GM19395 (cell line): ENCODE measurements around the gene HSD17B12.
"Not testable (repeated sequence)": the region's sequence is repeated elsewhere in the genome, so short reads cannot be mapped to it uniquely, and the experiment has no call there.

ENCODE experiments used
- ATAC-seq: cut with Tn5 transposase; IDR thresholded peaks from one replicate; pipeline ENCODE4 v1.9.1; 2021; ENCODE audit warnings: mild to moderate bottlenecking, moderate library complexity; ENCODE audit not compliant: unreplicated experiment

HSD17B12 gene

DNA sequence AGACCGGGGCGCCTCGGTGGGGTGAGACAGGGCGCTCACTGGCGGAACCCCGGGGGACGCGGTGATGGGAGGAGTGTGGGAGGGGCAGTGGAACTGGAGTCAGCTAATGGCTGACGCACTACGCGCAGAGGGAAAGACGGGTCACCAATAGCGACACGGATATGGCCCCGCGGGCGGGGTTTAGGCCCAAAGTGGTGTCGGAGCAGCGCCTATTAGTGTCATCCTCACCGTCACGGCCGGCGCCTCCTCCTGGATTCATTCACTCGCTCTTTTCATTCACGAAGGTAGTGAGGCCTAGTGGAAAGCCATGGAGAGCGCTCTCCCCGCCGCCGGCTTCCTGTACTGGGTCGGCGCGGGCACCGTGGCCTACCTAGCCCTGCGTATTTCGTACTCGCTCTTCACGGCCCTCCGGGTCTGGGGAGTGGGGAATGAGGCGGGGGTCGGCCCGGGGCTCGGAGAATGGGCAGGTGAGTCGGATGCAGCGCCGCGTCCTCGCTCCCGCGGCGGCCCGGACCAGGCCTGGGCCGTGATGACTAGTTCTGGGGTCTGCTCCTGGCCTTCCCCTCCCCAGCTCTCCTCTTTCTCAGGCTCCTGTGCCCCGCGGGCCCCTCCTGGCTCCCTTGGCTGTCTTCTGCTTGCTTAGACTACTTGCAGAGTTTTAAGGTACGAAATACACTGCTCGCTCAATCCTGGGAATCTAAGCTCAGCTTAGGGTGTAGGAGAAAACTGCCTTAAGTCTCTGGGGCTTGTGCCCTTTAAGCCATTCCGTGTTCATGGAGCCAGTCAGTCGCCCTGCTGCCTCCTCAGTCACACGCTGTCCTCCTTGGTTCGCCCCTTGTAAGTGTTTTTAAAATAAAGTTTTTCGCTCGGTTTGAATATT, at the start of gene HSD17B12:
Gene HSD17B12, plus strand, starts transcription at position 218 of the 880 bp plus-strand sequence. Its CDS starts 90 bp downstream, at position 308.
- peak; percentile 95 for ATAC-seq

DNA sequence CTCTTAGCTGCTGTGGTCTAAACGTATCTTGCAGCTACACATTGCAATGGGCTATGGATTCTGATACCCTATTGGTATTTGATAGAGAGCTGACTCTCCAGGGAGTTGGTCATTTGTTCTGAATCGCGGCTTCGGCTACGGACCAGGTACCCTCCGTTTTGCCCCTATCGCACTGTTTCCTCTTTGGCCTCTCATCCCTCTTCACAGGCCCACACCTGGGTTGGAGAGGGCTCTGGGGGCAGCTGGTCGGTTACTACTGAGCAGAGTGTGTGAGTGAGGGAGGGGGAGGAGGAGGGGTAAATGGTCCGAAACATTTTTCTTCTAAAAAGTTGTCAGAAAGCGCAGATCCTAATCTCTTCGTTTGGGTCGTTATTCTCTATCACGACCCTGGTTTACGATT, 48.8 kb upstream of the HSD17B12 start:
- no peak for ATAC-seq

DNA sequence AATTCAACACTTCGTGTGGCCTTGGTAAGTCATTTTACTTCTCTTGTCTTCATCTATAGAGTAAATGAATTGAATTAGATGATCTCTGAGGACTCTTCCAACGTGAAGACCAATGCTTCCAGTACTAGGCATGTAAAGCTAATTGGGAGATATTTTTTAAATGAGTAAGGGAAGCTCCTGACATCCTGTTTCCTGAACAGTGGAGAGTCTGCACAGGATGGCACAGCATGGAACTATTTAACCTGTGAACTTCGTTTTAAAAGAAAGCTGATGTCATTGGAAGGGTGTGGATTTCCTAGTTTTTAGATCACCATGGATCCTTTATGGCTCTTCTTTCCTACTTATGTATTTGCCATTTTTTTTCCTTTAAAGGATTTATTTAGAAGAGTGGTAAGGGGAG, 48.4 kb upstream of the HSD17B12 start:
- ATAC-seq: no peak

DNA sequence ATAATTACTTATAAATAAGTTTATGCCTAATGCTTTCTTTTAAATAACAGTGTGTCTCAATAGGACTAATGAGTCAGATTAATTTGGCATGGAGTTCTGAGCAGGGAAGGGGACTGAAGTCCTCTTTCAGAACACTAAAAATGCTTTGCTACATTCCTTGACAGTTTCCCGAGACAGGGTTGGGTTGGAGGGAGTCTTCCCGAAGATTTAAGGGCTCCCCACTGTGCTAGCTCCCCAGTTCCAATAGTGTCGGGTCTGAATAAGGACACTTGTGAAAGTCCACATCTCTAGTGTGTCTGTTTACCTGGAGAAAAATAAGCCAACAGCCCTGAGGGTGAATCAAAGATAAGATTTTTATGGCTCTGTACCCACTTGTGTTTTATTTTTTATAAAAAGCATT, 41.8 kb upstream of the HSD17B12 start:
- no peak for ATAC-seq

DNA sequence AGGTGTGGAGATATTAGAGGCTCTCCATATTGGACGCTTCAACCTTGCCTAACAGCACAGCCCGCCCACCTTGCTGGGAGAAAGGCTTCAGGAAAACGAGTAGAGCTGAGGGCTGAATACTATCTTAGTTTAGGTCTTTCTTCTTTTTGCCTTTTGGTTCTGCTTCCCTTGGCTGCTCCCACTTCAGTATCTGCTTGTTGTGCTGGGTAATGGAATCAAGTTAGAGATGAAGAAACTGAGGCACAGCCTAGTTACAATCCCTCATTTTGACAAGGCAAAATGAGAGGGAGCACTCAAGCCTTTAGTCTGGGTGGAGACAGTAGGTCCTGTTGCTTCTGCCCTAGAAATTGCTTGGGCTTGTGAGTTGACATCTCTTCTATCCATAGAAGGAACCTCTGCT, 41.3 kb upstream of the HSD17B12 start:
- ATAC-seq: no peak

DNA sequence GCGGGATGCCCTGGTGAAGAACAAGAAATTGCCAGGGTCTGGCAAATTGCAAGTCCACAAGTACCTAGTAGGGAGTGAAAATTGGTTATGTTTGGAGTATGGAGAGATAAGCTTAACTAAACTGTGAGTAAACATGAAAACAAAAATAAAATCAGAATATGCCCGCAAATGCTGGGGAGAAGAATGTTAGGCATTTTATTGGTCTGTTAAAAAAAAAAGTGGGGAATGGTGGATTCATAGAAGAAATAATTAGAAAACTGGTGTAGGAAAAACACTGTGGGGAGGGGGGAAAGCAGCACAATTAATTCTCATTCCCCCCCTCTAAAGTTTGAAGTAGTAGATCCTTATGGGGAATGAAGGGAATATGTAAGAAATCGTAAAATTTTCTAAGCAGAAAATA, 40.6 kb upstream of the HSD17B12 start:
- ATAC-seq: no peak

DNA sequence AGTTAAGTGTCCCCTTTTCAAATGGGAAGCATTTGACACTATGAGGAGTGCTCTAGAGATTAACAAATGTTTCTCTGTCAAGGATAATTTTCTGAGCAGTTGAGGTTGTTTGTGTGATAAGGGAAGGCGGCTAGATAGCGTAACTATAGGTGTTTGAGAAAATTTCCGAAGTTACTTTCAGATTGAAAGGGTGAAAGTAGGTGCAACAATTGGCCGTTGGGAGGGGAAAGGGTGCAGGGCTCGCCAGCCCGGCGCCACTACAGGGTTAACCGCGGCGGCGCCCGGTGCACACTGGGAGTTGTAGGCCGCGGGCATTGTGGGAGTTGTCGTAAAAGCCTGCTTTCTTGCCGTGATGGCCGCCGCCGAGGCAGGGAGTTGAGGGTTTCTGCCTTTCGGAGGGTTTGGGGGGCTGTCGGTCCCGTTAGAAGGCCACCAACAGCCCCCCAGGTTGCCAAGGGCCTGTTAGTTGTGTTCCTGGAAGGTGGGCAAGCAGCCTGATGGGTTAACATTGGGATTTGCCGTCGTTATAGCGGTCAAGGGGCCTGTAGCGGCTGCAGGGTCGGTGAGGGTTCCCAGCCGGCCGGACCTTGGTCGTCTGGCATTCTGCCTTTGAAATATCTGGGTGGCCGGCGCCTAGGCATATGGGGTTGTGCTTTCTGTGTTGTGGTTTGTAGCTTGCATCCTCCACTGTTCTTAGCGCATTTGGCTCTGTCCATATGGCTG, 36.5 kb upstream of the HSD17B12 start:
- ATAC-seq: peak; percentile 99

DNA sequence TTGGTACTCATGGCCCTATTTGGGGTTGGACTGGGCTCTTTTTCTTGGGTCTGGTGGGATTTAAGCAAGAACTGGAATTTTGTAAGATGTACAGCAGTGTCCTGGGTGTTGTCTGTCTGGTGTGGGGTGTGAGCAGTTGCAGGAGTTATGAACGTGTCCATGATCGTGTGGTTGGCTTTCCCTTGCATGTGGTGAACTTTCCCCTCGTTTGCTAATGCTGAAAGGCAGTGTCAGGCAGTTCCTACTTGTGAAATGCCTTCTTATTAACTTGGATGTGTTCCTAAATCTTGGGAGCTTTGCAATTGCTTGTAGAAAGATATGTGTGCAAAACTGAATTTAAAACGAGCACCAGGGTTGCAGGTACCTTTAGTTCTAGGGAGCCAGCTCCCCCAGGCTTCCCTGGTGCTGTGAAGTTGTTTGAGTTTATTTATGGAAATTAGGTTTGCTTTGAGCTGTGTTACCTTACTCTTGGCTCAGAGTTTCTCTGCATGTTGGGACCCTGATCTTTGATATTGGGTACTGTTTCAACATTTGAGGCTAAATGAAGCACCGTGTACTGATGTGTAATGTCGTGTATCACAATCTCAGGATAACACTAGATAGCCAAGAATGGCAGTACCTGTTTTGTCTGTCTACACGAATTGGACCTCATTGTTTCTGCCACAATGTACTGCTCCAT, 35.8 kb upstream of the HSD17B12 start:
- ATAC-seq: no peak

DNA sequence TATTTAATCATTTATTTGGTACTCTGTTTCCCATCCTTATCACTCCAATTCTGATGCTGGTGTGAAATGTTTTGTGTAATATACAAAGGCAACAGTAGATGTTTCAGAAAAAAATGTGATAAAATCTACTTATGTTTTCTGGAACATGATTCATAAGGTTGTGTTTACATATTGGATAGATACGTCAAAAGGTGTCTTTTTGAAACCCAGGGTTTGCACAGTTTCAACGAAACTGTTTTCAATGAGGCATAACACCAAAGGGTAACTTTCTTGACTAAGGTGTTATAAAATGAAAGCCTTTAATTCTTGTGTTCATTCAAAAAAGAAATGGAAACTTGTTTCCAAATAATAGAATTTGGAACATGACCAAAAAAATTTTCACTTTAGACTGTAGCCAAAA, 33.8 kb upstream of the HSD17B12 start:
- no peak for ATAC-seq

DNA sequence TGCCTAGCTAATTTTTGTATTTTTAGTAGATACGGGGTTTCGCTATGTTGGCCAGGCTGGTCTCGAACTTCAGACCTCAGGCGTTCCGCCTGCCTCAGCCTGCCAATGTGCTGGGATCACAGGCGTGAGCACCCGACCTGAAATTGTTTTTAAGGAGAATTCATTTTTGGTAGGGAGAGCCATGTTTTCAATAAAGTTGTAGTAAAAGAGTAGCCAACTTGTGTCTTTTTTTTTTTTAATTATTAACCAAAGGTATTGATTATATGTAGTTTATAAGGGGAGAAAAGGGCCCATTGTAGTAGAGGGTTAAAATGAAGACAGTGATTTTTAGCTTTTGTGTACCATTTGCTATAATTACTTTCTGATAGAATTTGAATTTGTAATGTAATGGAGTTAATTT, 31.6 kb upstream of the HSD17B12 start:
- no peak for ATAC-seq

DNA sequence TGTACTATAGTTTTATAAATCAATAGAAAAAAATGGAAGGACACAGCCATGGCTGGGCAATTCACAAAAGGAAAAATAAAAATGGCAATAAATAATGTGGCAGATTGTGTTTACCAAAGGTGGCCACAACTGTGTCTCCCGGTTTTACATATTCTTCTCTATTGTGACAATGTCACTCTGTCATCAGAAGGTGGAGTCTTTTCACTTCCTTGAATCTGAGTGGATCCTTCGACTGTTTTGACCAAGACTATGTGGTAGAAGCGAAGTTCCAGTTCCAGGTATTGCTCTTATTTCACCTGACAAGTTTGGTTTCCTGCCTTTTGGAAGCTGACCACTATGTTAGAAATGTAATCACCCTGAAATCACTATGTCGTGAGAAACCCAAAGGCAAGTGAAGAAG, 31.0 kb upstream of the HSD17B12 start:
- ATAC-seq: no peak

DNA sequence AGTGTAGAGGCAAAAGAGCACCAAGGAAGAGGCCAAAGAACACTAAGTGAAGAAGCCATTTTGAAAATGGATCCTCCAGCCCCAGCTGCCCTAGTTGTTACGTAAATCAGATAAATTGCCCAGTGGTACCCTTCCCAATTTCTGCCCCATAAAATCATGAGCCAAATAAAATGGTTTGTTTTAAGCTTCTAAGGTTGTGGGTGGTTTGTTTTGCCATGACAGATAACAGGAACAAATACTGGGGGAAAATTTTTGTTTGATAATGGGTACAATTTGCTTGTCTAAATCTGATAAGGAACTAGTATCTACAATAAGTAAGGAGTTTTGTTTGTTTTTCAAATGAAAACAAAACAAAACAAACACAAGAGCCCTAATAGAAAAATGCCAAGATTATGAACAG, 30.6 kb upstream of the HSD17B12 start:
- ATAC-seq: no peak

DNA sequence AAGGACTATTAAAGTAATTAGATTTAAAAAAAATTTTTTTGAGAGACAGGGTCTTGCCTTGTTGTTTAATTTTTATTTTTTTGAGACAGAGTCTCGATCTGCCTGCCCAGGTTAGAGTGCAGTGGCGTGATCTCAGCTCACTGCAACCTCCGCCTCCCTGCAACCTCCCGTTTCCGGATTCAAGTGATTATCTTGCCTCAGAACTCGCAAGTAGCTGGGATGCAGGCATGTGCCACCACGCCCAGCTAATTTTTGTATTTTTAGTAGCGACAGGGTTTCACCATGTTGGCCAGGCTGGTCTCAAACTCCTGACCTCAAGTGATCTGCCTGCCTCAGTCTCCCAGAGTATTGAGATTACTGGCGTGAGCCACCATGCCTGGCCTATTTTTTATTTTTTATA, 17.5 kb upstream of the HSD17B12 start:
- ATAC-seq: not testable (repeated sequence)

DNA sequence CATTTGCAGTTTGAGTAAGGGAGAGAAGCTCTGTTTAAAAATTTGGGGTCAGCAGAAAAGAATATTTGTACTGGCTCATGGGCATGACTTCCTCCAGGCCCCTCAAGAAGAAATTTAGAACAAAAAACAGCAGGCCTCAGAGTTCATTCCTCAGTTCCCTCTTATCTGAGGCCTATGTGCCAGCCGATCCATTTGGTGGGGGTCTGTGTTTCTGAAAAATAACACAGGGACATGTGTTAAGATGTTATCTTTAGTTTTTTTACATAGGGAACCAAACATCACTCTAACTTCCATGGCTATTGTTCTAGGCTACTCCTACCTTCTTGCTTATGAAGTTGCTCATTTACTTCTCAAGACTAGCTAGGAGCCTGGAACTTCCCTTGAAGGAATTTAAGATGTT, 16.2 kb upstream of the HSD17B12 start:
- ATAC-seq: no peak

DNA sequence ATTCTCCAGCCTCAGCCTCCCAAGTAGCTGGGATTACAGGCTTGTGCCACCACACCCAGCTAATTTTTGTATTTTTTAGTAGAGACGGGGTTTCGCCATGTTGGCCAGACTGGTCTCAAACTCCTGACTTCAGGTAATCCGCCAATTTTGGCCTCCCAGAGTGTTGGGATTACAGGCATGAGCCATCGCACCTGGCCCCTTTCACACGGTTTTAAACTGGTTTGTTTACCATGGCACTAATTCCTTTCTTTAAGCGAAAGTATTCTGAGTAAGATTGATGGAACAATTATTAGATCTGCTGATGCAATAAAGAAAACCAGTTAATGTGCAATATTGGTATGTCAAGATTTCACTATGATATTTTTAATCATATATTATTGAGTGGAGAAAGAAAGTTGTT, 9.3 kb upstream of the HSD17B12 start:
- ATAC-seq: not testable (repeated sequence)

DNA sequence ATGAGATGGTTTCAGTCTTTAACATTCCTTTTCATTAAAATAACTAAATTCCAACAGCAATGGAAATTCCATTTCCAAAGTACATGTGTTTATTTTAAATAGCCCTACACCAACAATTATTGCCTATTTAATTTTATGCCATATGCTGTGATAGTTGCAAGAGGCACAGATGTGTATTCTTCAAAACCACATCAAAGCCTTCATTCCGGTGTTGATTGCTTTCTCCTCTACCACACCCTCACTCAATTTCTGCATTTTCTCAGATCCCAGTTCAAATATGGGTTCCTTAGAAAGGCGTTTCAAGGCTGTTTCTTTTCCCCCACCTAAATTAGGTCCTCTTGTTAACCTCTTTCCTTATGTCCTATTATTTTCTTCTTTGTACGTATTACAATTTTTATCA, 6.0 kb upstream of the HSD17B12 start:
- no peak for ATAC-seq

DNA sequence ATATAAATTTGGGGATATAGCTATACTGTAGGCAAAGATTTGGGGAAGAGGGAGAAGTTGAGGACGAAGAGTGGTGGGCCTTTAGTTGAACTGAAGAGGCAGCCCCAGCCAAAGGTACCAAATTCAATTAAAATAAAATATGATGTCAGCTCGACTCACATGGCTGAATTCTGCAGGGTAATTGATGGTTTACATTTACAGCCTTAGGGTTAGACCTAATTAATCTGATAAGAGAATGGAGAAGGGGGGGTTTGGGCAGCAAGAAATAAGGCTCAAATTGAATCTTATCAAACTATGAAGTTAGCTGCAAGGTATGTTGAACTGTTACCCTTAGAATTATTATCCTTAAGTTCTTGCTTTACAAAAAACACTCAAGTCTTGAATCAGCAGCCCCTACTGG, 3.6 kb upstream of the HSD17B12 start:
- no peak for ATAC-seq

DNA sequence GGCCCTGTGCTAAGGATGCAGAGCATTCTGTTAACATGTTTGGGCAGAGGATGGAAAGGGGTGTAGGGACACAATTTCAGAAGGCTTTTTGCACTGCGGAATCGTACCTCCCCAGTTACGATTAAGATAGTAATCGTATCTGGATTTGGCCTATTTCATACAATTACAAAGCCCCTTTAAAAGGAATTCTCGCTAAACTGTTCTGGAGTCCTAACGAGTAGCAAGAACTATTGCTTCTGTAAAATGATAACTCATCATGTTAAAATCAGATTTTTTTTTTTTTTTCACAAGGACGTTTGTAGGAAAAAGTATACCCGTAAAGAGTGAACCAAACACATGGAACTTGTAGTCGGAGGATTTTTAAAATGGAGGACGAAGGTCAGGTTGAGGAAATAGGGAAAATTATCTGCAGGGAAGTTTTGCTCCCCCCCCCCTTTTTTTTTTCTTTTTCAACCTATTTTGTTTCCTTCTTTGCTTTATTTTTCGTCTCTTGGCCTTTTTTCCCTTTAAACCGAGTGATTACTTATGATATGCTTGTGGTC, 934 bp downstream of the HSD17B12 start:
- ATAC-seq: no peak

DNA sequence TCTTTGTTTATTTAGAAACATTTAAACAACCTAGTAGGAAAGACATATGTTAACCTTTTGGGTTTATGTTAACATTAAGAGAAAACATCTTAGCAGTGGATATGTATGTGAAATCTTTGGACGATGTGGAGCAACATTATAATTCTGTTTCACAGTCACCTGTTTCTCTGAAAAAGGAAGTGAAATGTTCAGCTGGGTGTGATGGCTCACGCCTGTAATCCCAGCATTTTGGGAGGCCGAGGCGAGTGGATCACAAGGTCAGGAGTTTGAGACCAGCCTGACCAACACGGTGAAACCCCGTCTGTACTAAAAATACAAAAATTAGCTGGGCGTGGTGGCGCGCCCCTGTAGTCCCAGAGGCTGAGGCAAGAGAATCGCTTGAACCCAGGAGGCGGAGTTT, 1.5 kb downstream of the HSD17B12 start:
- not testable (repeated sequence) for ATAC-seq

DNA sequence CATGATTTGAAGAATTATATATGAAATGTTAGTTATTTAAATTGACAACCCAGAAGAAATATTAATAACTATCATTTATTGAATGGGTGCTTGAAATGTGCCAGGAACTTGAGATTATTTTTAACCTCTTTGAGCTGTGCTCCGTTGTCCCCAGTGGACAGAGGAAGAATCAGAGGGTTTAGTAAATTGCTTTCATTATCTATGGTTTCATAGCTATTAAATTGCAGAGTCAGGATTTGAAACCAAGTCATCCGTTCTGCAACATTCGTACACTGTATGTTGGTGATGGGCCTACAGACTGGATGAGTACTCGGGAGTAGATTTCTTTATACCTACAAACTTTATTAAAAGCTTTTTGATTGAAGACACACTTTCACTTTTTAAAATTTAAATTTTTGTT, 4.9 kb downstream of the HSD17B12 start:
- no peak for ATAC-seq

DNA sequence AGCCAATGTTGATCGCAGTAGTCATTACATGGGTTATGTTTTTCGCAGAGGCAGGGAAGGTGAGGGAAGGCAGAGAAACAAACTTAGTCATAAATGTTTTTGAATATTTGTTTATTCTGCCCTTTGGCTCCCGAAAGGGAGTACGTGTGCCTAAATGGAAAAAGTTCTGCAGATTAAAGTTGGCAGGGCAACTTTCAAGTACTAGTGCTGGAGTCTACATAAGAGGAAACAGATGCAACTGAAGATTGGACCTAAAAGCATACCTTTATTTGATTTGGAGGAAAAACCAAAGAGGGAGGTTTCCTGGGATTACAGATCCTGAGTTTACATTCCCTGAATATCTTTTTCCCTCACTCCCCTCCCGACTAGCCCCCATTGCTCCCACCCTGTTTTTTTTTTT, 5.7 kb downstream of the HSD17B12 start:
- no peak for ATAC-seq
